NCI-H460 (cell line): ENCODE measurements around the gene AP4B1. TPM values are rescaled to one million over a fixed set of nuclear protein-coding genes. Genes with fewer than 3 reads are reported as not detected.
"Not testable (repeated sequence)": the region's sequence is repeated elsewhere in the genome, so short reads cannot be mapped to it uniquely, and the experiment has no call there.

ENCODE experiments used
- DNase-seq: peaks from one replicate; pipeline ENCODE4 v3.0.0-alpha.2; 2016; ENCODE audit warnings: low read depth; ENCODE audit errors: extremely low read depth
- polyA plus RNA-seq: library from polyadenylated mRNA; depleted of rRNA; stranded (reverse); fragments of >200 nt; gene quantifications from 2 replicates; pipeline ENCODE4 v1.2.3, GENCODE V29; 2014; cell fraction: nucleus; rRNA removed
- total RNA-seq: library from RNA; depleted of rRNA; stranded (reverse); fragments of >200 nt; shearing (Covaris generic); gene quantifications from 2 replicates; pipeline ENCODE4 v1.2.3, GENCODE V29; 2014; rRNA removed

The AP4B1 gene
- 9.4 and 11.9 TPM in 2 replicates for total RNA-seq
- 25.0 and 29.0 TPM in 2 replicates for polyA plus RNA-seq

- DNase-seq = peak; percentile 98
Measured at GRCh38 chr1:113904674-113905434, at the start of gene AP4B1, which contains the start of gene DCLRE1B. AP4B1 (minus strand) TSS chr1:113904799; CDS start chr1:113904717, 82 bp downstream. DCLRE1B (plus strand) TSS chr1:113905326; CDS start chr1:113905587, 261 bp downstream.

GRCh38 chr1:113951719-113952118, 47.1 kb upstream of the AP4B1 start:
- no peak for DNase-seq

- no peak for DNase-seq
Measured at GRCh38 chr1:113950908-113951307, 46.3 kb upstream of the AP4B1 start.

- no peak for DNase-seq
Measured at GRCh38 chr1:113949007-113949406, 44.4 kb upstream of the AP4B1 start.

GRCh38 chr1:113948151-113948550, 43.6 kb upstream of the AP4B1 start:
- DNase-seq = not testable (repeated sequence)

GRCh38 chr1:113947388-113948107, 42.9 kb upstream of the AP4B1 start:
- DNase-seq = no peak

- DNase-seq = no peak
Measured at GRCh38 chr1:113946678-113947387, 42.2 kb upstream of the AP4B1 start.

GRCh38 chr1:113946112-113946511, 41.5 kb upstream of the AP4B1 start:
- DNase-seq = no peak

- no peak for DNase-seq
Measured at GRCh38 chr1:113945329-113945728, 40.7 kb upstream of the AP4B1 start.

GRCh38 chr1:113943028-113943811, 38.6 kb upstream of the AP4B1 start:
- no peak for DNase-seq

GRCh38 chr1:113942527-113942926, 37.9 kb upstream of the AP4B1 start:
- DNase-seq = no peak

GRCh38 chr1:113941245-113941559, 36.6 kb upstream of the AP4B1 start:
- no peak for DNase-seq

GRCh38 chr1:113940365-113941244, 36.0 kb upstream of the AP4B1 start:
- DNase-seq = no peak

GRCh38 chr1:113938192-113938591, 33.6 kb upstream of the AP4B1 start:
- DNase-seq = no peak

- DNase-seq = no peak
Measured at GRCh38 chr1:113937146-113937545, 32.5 kb upstream of the AP4B1 start.

GRCh38 chr1:113935970-113936369, 31.4 kb upstream of the AP4B1 start:
- DNase-seq = no peak

GRCh38 chr1:113935176-113935575, 30.6 kb upstream of the AP4B1 start:
- DNase-seq = no peak

GRCh38 chr1:113934511-113935055, 30.0 kb upstream of the AP4B1 start:
- no peak for DNase-seq

GRCh38 chr1:113934006-113934405, 29.4 kb upstream of the AP4B1 start:
- no peak for DNase-seq
